HepG2 (cell line): ENCODE data around the gene SEMA6B. TPM values are rescaled to one million over a fixed set of nuclear protein-coding genes. Genes with fewer than 3 reads are reported as not detected.

Source experiments
- ATAC-seq: fragments of 200-7000 bp; cut with Tn5 transposase; 3 replicates; pipeline ENCODE4 v1.9.1; 2020; ENCODE audit warnings: mild to moderate bottlenecking, moderate library complexity
- BruUV-seq: library from RNA; stranded (reverse); fragments of 400-500 nt; replicated peaks from 2 replicates; lab custom pipeline; 2021; lab: Mats Ljungman, UMichigan
- CTCF ChIA-PET: fragments of 300-600 bp; formaldehyde crosslinking; extraction: SDS; loops from one replicate; lab custom pipeline; 2021; ENCODE audit warnings: low total read pairs, inconsistent platforms, low intra/inter-chr PET ratio; lab: Yijun Ruan, JAX
- POLR2A ChIA-PET: fragments of 350-600 bp; sonication (Branson Sonifier 250); formaldehyde crosslinking; loops from one replicate; lab custom pipeline; 2020; ENCODE audit warnings: antibody characterized with exemption, inconsistent platforms; lab: Yijun Ruan, JAX
- DNase-seq: peaks from one replicate; pipeline ENCODE4 v3.0.0-alpha.2; 2015; ENCODE audit warnings: low spot score
- FAIRE-seq: peaks from 3 replicates; lab custom pipeline; 2011; peaks lifted over from hg19 to GRCh38; lab: Jason Lieb, UNC
- H2AFZ ChIP-seq: one replicate; pipeline ENCODE4 v1.6.1; 2011; ENCODE audit warnings: low read length, inconsistent platforms
- H3K27ac ChIP-seq: fragments of 300-600 bp; 3 replicates; pipeline ENCODE4 v1.8.0; 2011; ENCODE audit warnings: mixed run types, mild to moderate bottlenecking, mixed read lengths, low read length, inconsistent platforms; ENCODE audit not compliant: insufficient read depth; ENCODE audit errors: extremely low read length
- H3K27me3 ChIP-seq, 2 experiments: fragments of 200-600 bp in 1 of 2; 2 replicates in 1 of 2; 3 replicates in 1 of 2; pipeline versions ENCODE4 v1.6.0 to v1.8.0; 2011; ENCODE audit warnings: low read length in 2 of 2, mild to moderate bottlenecking in 2 of 2, moderate library complexity in 2 of 2, inconsistent platforms in 1 of 2; ENCODE audit not compliant: insufficient read depth in 2 of 2, control insufficient read depth in 1 of 2
- H3K36me3 ChIP-seq, 2 experiments: fragments of 200-600 bp in 1 of 2; replicated peaks in 1 of 2; 2 replicates in 1 of 2; 3 replicates in 1 of 2; pipeline versions ENCODE4 v1.5.1 to v1.8.0; 2011; ENCODE audit warnings: low read length in 2 of 2, inconsistent platforms in 1 of 2; ENCODE audit not compliant: insufficient read depth in 2 of 2, control insufficient read depth in 1 of 2
- H3K4me1 ChIP-seq: 2 replicates; pipeline ENCODE4 v1.5.1; 2012; ENCODE audit warnings: low read length, inconsistent platforms; ENCODE audit not compliant: insufficient read depth
- H3K4me2 ChIP-seq: 2 replicates; pipeline ENCODE4 v1.6.0; 2011; ENCODE audit warnings: low read depth, low read length, inconsistent platforms
- H3K4me3 ChIP-seq, 3 experiments: fragments of 200-600 bp in 1 of 3; sonication (generic), shearing (Covaris generic) in 1 of 3; replicated peaks in 1 of 3; 2 replicates each; pipeline ENCODE4 v1.5.1; 2011 to 2016; ENCODE audit warnings: low read length in 3 of 3, inconsistent platforms in 2 of 3, low read depth in 2 of 3, mild to moderate bottlenecking in 2 of 3, control low read depth in 1 of 3, mixed read lengths in 1 of 3; ENCODE audit not compliant: insufficient read depth in 1 of 3
- H3K79me2 ChIP-seq: one replicate; pipeline ENCODE4 v1.6.1; 2011; ENCODE audit warnings: low read length, inconsistent platforms; ENCODE audit not compliant: insufficient read depth
- H3K9ac ChIP-seq: 2 replicates; pipeline ENCODE4 v1.6.0; 2011; ENCODE audit warnings: mild to moderate bottlenecking, low read depth, low read length, inconsistent platforms; ENCODE audit not compliant: insufficient read depth
- H3K9me3 ChIP-seq: 2 replicates; pipeline ENCODE4 v1.5.1; 2012; ENCODE audit warnings: mild to moderate bottlenecking, low read length
- H4K20me1 ChIP-seq: 2 replicates; pipeline ENCODE4 v1.6.0; 2011; ENCODE audit warnings: inconsistent platforms, mild to moderate bottlenecking, low read length, moderate library complexity; ENCODE audit not compliant: insufficient read depth
- CTCF ChIP-seq: sonication (generic); formaldehyde crosslinking; IDR thresholded peaks from 2 replicates; pipeline ENCODE4 v1.5.0; 2020; ENCODE audit warnings: mild to moderate bottlenecking, missing genetic modification reagents, moderate library complexity
- DRAP1 ChIP-seq: IDR thresholded peaks from 2 replicates; pipeline ENCODE4 v1.6.1; 2016; ENCODE audit warnings: missing genetic modification reagents, missing compliant biosample characterization
- MYPOP ChIP-seq: sonication (generic); formaldehyde crosslinking; IDR thresholded peaks from 2 replicates; pipeline ENCODE4 v1.8.1; 2023; ENCODE audit warnings: mild to moderate bottlenecking, moderate library complexity, missing genetic modification reagents
- PITX1 ChIP-seq: sonication (generic); formaldehyde crosslinking; IDR thresholded peaks from 2 replicates; pipeline ENCODE4 v1.5.1; 2020; ENCODE audit warnings: mild to moderate bottlenecking, missing genetic modification reagents
- STAG1 ChIP-seq: sonication (generic); formaldehyde crosslinking; IDR thresholded peaks from 2 replicates; pipeline ENCODE4 v1.4.0; 2020; ENCODE audit warnings: missing genetic modification reagents
- ZBTB38 ChIP-seq: sonication (generic); formaldehyde crosslinking; IDR thresholded peaks from 2 replicates; pipeline ENCODE4 v1.5.1; 2020; ENCODE audit warnings: mild to moderate bottlenecking, missing genetic modification reagents
- ZBTB7A ChIP-seq: sonication (generic); formaldehyde crosslinking; IDR thresholded peaks from 2 replicates; pipeline ENCODE4 v1.8.0; 2022; ENCODE audit warnings: mild to moderate bottlenecking, missing genetic modification reagents
- ZFP36 ChIP-seq: fragments of 150-350 bp; IDR thresholded peaks from 2 replicates; pipeline ENCODE4 v1.6.1; 2018; ENCODE audit warnings: borderline replicate concordance, low read length, low read depth; ENCODE audit not compliant: partially characterized antibody
- ZNF496 ChIP-seq: sonication (generic); formaldehyde crosslinking; IDR thresholded peaks from 2 replicates; pipeline ENCODE4 v1.8.1; 2023; ENCODE audit warnings: mild to moderate bottlenecking, moderate library complexity, missing genetic modification reagents; ENCODE audit not compliant: insufficient replicate concordance
- WGBS: methylation state at CpG from one replicate; pipeline ENCODE4 v1.1.6; 2017; ENCODE audit warnings: low lambda C conversion rate; 5-methylcytosine and 5-hydroxymethylcytosine counted together
- in situ Hi-C: cut with HindIII; loops from 2 replicates; pipeline ENCODE4 v1.10.0; 2017; ENCODE audit warnings: low pct_unique_long_range_greater_than_20kb; ENCODE audit not compliant: extremely low pct_ligation_motif_present
- intact Hi-C: fragments of 100-400 bp; cut with micrococcal nuclease; formaldehyde crosslinking; loops from one replicate; pipeline ENCODE4 v1.10.0; 2022; ENCODE audit not compliant: unreplicated experiment
- polyA plus RNA-seq, 8 experiments: library from polyadenylated mRNA; depleted of rRNA in 3 of 8; stranded (reverse) in 7 of 8; unstranded in 1 of 8; fragments of >200 nt; fragmentation: Illumina TruSeq in 4 of 8; extraction: Trizol in 4 of 8; gene quantifications; 2 replicates each; pipeline versions ENCODE4 v1.2.1 to v1.2.3, GENCODE V29; 2011 to 2016; ENCODE audit warnings: low read depth in 4 of 8, missing spikeins in 1 of 8, mixed read lengths in 1 of 8; ENCODE audit not compliant: insufficient read depth in 1 of 8
- total RNA-seq, 5 experiments: library from RNA; depleted of rRNA; stranded (reverse); fragments of >200 nt; fragmentation: Illumina TruSeq; extraction: Trizol; gene quantifications; 2 replicates each; pipeline ENCODE4 v1.2.3, GENCODE V29; 2016; ENCODE audit warnings: low read depth in 1 of 5
- TF ChIP-seq, protein P1 (sequence below): sonication (generic); formaldehyde crosslinking; IDR thresholded peaks from 2 replicates; pipeline ENCODE4 v1.8.0; 2022; ENCODE audit warnings: missing genetic modification reagents, low read depth, mild to moderate bottlenecking, borderline replicate concordance
- TF ChIP-seq, protein P2 (sequence below): sonication (generic); formaldehyde crosslinking; IDR thresholded peaks from 2 replicates; pipeline ENCODE4 v1.4.0; 2020; ENCODE audit warnings: missing genetic modification reagents, mild to moderate bottlenecking, borderline replicate concordance

The SEMA6B gene
- total and polyA plus RNA-seq, 2 of the 13 experiments (the other 11 are each of a cell fraction or from before 2014, with no cell fraction given): 45.5 to 67.1 TPM

- TF ChIP-seq CTCF (CRISPR knock-in tag) (peak; percentile 73), ZFP36 (peak; percentile 46), ZNF496 (CRISPR knock-in tag) (no peak), STAG1 (CRISPR knock-in tag) (peak; percentile 40)
- TF ChIP-seq, all 625 proteins: peak for 11
These were observed 34.5 kb downstream of the SEMA6B start (continued) for GRCh38 chr19:4524808-4525562.

- BruUV-seq: no TSS peak
- intact Hi-C loops: no loop called here
- DNase-seq (peak; percentile 51), ATAC-seq (peak; percentile 5), FAIRE-seq (peak; percentile 70)
- Histone ChIP-seq H3K4me1 (peaks cover 51% of the 10 kb centered on the region), H3K36me3 (no peaks in the 10 kb centered on the region), H3K4me3 (peak overlapping the region in 1 of 3 experiments; percentile 39; a peak in 1 of 6 replicates), H3K79me2 (no peaks in the 10 kb centered on the region), H2AFZ (no peak overlapping the region), H3K27ac (no peak overlapping the region), H4K20me1 (no peaks in the 10 kb centered on the region), H3K4me2 (peak overlapping the region; percentile 41), H3K27me3 (no peaks in the 10 kb centered on the region), H3K9me3 (no peaks in the 10 kb centered on the region), H3K9ac (no peak overlapping the region)
- ChIA-PET POLR2A (interaction anchor here (0.9 to 4.5 kb wide), 3 partner anchors 12 to 52 kb away, joined by 3 to 38 read pairs (median 7); partner anchors contain the start of gene PLIN5), CTCF (no interaction called here)
- WGBS: 57% methylated on average over 13 of the region's 53 CpGs
- in situ Hi-C loops: no loop called here
- TF ChIP-seq ZBTB7A: peak; percentile 50; the same call in 1 of the 2 replicates
- TF ChIP-seq, protein P1, sequence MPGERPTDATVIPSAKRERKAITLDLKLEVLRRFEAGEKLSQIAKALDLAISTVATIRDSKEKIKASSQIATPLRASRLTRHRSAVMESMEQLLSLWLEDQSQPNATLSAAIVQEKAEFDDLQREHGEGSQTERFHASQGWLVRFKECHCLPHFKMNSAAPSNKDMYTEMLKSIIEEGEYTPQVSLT: no peak
- no peak for TF ChIP-seq MYPOP (CRISPR knock-in tag)
- no peak for TF ChIP-seq DRAP1 (CRISPR knock-in tag)
- TF ChIP-seq ZBTB38 (CRISPR knock-in tag): peak; percentile 55; the same call in 1 of the 2 replicates
- TF ChIP-seq, protein P2, sequence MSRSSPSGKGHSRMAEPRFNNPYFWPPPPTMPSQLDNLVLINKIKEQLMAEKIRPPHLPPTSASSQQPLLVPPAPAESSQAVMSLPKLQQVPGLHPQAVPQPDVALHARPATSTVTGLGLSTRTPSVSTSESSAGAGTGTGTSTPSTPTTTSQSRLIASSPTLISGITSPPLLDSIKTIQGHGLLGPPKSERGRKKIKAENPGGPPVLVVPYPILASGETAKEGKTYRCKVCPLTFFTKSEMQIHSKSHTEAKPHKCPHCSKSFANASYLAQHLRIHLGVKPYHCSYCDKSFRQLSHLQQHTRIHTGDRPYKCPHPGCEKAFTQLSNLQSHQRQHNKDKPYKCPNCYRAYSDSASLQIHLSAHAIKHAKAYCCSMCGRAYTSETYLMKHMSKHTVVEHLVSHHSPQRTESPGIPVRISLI: 0 out of 2 replicates have a peak, but pooled peaks have one; percentile 18
- TF ChIP-seq PITX1 (CRISPR knock-in tag): peak; percentile 63; the same call in 1 of the 2 replicates
These were observed 36.0 kb downstream of the SEMA6B start for GRCh38 chr19:4523306-4524110.
